Upper lobe of left lung (tissue), 4 donors: Measurements from ENCODE around the gene LAMA3.

ENCODE experiments used
- EP300 ChIP-seq, 4 donors: sonication (generic); formaldehyde crosslinking; IDR thresholded peaks; one replicate each; pipeline ENCODE4 v1.5.1; 2017; ENCODE audit warnings: antibody characterized with exemption in 4 of 4, control low read depth in 2 of 4
- POLR2A ChIP-seq, 4 donors: fragments of 450-650 bp; IDR thresholded peaks; one replicate each; pipeline ENCODE4 v1.5.1; 2016 to 2017; ENCODE audit warnings: antibody characterized with exemption in 4 of 4, mild to moderate bottlenecking in 2 of 4
- TF ChIP-seq, protein P1 (sequence below), 6 experiments: fragments of 450-650 bp in 4 of 6; fragments of 200-600 bp in 2 of 6; sonication (generic) in 2 of 6; IDR thresholded peaks; one replicate each; pipeline ENCODE4 v1.5.1; 2016 to 2019; ENCODE audit warnings: antibody characterized with exemption in 6 of 6

DNA sequence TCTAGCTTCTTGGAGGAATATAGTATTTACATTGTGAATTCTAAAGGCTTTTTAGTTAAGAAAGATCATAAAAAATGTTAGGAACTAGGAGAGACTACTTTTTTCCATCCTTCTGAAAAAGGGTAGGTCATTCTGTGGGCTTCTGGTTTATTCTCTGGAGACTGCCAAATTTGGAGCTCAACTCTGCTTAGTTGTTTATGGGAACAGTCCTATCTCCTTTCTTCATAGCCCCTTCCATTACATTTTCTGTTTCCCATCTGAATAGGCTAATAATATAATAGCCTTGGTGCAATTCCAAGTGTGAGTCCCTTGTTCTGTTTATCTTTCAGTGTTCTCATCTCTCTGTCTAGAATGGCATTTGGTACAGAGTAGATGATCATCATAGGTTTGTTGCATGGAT, 15.6 kb downstream of the LAMA3 start:
- TF ChIP-seq, protein P1, sequence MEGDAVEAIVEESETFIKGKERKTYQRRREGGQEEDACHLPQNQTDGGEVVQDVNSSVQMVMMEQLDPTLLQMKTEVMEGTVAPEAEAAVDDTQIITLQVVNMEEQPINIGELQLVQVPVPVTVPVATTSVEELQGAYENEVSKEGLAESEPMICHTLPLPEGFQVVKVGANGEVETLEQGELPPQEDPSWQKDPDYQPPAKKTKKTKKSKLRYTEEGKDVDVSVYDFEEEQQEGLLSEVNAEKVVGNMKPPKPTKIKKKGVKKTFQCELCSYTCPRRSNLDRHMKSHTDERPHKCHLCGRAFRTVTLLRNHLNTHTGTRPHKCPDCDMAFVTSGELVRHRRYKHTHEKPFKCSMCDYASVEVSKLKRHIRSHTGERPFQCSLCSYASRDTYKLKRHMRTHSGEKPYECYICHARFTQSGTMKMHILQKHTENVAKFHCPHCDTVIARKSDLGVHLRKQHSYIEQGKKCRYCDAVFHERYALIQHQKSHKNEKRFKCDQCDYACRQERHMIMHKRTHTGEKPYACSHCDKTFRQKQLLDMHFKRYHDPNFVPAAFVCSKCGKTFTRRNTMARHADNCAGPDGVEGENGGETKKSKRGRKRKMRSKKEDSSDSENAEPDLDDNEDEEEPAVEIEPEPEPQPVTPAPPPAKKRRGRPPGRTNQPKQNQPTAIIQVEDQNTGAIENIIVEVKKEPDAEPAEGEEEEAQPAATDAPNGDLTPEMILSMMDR (IDR thresholded peaks at IDR 0.05), result no peak
- TF ChIP-seq EP300 (IDR thresholded peaks at IDR 0.05) (no peak), POLR2A (IDR thresholded peaks at IDR 0.05) (no peak)
